WI38 (cell line): ENCODE data around the gene CPEB1.
A peak's percentile ranks its signal among the peaks of the same experiment; 100 is the strongest.
"Not testable (repeated sequence)": the region's sequence is repeated elsewhere in the genome, so short reads cannot be mapped to it uniquely, and the experiment has no call there.

ENCODE experiments used
- H3K4me3 ChIP-seq: 2 replicates; pipeline ENCODE4 v1.5.1; 2011; ENCODE audit warnings: low read depth, mild to moderate bottlenecking, control low read depth, low read length
- TF ChIP-seq, protein P1 (sequence below): IDR thresholded peaks from 2 replicates; pipeline ENCODE4 v1.5.1; 2012; ENCODE audit warnings: low read depth, mild to moderate bottlenecking, control low read depth, low read length

The CPEB1 gene

GRCh38 chr15:82649226-82649999 lies 2.2 kb upstream of the CPEB1 start:
- H3K4me3 ChIP-seq, result no peak overlapping the region
- TF ChIP-seq, protein P1, sequence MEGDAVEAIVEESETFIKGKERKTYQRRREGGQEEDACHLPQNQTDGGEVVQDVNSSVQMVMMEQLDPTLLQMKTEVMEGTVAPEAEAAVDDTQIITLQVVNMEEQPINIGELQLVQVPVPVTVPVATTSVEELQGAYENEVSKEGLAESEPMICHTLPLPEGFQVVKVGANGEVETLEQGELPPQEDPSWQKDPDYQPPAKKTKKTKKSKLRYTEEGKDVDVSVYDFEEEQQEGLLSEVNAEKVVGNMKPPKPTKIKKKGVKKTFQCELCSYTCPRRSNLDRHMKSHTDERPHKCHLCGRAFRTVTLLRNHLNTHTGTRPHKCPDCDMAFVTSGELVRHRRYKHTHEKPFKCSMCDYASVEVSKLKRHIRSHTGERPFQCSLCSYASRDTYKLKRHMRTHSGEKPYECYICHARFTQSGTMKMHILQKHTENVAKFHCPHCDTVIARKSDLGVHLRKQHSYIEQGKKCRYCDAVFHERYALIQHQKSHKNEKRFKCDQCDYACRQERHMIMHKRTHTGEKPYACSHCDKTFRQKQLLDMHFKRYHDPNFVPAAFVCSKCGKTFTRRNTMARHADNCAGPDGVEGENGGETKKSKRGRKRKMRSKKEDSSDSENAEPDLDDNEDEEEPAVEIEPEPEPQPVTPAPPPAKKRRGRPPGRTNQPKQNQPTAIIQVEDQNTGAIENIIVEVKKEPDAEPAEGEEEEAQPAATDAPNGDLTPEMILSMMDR, result no peak

DNA sequence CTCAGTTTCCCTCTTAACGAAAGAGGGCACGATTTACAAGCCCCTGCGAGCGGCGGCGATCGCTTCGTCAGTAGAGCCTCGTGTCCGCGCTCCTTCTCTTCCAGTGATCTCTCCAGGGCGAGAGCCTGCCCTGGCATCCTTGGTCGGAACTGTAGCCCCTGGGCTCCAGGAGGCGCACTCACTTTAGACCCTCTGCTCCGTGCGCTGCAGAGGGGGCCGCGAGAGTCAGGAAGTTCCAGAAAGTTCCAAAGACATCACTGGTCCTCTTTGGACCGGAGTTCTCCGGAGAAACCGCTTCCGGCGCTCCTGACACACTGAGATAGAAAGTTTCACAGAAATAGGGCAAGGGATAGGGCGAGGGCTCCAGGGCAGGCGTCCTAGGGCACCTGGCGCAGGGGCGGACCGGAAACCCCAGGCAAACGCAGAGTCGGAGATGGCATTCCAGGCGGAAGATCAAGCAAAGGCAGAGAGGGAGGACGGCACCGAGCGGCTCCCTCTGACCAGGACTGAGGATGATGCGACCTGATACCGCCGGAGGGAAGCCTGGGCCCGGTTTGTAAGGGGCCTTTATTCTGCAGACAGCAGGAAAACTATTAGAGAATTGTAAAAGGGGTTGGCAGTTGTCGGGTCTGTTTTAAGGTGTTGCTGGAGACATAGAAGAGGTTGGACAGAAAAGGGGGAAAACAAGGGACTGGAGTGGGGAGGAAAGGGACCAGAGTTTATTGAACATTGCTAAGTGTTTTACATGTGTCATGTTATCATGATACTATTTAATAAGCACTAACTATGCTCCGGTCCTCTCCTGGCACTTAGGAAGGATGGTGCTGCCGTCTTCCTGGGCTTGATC lies 1.3 kb upstream of the CPEB1 start:
- H3K4me3 ChIP-seq, result peak overlapping the region; percentile 51
- TF ChIP-seq, protein P1, result no peak

DNA sequence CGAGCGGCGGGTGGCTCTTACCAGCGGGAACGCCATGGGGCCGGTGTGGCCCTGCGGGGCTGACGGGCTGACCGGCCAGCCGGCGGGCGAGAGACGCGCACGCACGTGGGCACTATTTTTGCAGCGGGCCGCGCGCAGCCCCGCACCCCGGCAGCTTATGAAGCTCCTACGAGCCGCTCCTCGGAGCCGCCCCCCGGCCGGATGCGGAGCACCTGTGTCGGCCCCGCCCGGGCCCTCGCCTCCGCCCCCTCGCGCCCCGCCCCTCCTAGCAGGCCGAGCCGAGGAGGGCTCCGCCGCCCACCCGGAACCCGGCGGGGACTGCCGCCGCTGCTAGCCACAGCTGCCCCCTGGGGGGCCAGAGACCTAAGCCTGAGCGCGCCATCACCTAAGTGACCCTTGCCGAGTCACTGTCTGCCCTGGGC lies 683 bp upstream of the CPEB1 start:
- H3K4me3 ChIP-seq, result peak overlapping the region; percentile 51
- TF ChIP-seq, protein P1, result no peak

GRCh38 chr15:82646250-82647044 lies 716 bp downstream of the CPEB1 start:
- TF ChIP-seq, protein P1, result no peak
- H3K4me3 ChIP-seq, result no peak overlapping the region

DNA sequence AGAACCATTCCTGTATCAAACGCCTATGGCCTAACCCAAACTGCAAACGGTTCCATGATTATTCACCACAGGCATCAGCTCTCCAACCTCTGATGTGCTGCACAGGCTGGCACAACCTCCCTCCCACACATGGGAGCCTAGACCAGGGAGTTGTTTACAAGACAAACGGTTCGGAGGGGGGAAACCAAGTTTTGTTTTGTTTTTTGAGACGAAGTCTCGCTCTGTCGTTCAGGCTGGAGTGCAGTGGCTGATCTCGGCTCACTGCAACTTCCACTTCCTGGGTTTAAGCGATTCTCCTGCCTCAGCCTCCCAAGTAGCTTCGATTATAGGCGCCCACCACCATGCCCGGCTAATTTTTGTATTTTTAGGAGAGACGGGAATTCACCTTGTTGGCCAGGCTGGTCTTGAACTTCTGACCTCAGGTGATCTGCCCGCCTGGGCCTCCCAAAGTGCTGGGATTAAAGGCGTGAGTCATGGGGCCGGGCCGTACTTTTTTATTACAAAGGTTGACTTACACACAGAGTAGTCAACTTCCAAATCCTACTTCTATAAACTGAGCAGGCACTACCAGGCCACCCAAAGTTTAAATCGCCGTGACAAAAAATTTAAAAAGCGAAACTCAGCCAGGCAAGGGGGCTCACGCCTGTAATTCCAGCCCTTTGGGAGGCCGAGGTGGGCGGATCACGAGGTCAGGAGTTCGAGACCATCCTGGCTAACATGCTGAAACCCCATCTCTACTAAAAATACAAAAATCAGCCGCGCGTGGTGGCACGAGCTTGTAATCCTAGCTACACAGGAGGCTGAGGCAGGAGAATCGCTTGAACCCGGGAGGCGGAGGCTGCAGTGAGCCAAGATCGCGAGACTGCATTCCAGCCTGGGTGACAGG lies 2.0 kb downstream of the CPEB1 start:
- not testable (repeated sequence) for H3K4me3 ChIP-seq

GRCh38 chr15:82643992-82644391 lies 3.2 kb downstream of the CPEB1 start:
- no peak overlapping the region for H3K4me3 ChIP-seq

More at GRCh38 chr15:82643992-82644391, 3.2 kb downstream of the CPEB1 start:
- TF ChIP-seq, protein P1, result no peak
